GM21360 (cell line): ENCODE data around the gene SEMA6B.
"Not testable (repeated sequence)": the region's sequence is repeated elsewhere in the genome, so short reads cannot be mapped to it uniquely, and the experiment has no call there.

Experiments
- ATAC-seq: cut with Tn5 transposase; IDR thresholded peaks from one replicate; pipeline ENCODE4 v1.9.1; 2021; ENCODE audit warnings: mild to moderate bottlenecking, moderate library complexity; ENCODE audit not compliant: unreplicated experiment

SEMA6B gene

GRCh38 chr19:4559569-4559968 is at the start of gene SEMA6B:
TSS of gene SEMA6B (minus strand) at chr19:4559684. CDS start at chr19:4558457, 1,227 bp downstream.
- no peak for ATAC-seq

- no peak for ATAC-seq
These were observed 47.6 kb upstream of the SEMA6B start for GRCh38 chr19:4606921-4607678.

GRCh38 chr19:4606181-4606580 is 46.7 kb upstream of the SEMA6B start:
- no peak for ATAC-seq

DNA sequence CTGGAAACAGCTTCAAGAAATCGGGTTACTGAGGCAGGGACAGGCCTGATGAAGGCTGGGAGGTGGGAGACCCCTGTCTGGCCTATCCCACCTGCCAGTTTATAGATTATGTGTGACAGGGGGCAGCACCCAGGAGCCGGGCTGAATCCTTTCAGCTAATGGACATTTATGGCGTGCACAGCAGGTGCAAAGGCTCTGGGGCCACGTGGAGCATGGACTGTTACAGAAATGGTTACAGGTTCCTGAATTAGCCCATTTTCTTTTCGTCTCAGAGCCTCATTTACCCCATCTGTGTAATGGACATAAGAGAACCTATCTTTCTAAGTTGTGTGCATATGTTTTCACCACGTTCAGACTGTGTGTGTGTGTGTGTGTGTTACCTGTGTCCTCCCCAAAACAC is 45.4 kb upstream of the SEMA6B start:
- no peak for ATAC-seq

GRCh38 chr19:4602915-4603314 is 43.4 kb upstream of the SEMA6B start:
- ATAC-seq = no peak

DNA sequence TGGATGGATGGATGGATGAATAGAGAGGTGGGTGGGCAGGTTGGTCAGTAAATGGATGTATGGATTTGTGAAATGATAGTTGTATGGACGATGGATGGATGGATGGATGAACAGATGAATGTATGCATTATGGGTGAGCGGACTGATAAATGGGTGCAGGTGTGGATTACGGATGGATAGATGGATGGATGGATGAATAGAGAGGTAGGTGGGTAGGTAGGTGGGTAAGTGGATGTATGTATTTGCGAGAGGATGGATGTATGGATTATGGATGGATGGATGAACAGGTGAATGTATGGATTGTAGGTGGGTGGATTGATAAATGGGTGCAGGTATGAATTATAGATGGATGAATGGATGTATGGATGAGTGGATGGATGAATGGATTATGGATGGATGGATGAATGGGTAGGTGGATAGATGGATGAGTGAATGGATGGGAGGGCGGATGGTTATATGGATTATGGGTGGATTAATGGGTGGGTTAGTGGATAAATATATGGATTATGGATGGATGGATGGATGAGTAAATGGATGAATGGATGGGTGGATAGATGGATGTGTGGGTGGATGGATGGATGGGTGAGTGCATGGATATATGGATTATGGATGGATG is 42.8 kb upstream of the SEMA6B start:
- ATAC-seq = no peak

DNA sequence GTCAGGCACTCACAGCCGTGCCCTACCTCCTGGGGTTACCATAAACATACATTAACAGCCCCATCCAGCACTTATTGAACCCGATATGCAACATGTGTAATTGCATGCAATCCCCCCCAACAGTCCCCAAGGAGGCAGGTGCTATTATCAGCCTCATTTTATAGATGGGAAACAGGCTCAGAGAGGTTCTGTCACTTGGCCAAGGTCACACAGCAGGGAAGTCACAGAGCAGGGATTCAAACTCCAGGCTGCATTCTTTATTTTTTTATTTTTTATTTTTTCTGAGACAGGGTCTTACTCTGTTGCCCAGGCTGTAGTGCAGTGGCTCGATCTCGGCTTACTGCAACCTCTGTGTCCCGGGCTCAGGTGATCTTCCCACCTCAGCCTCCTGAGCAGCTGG is 41.4 kb upstream of the SEMA6B start:
- ATAC-seq = no peak

GRCh38 chr19:4600082-4600481 is 40.6 kb upstream of the SEMA6B start:
- ATAC-seq = no peak

GRCh38 chr19:4598712-4599111 is 39.2 kb upstream of the SEMA6B start:
- no peak for ATAC-seq

- no peak for ATAC-seq
These were observed 38.6 kb upstream of the SEMA6B start for GRCh38 chr19:4597975-4598671.

GRCh38 chr19:4597278-4597974 is 37.9 kb upstream of the SEMA6B start:
- ATAC-seq = no peak

DNA sequence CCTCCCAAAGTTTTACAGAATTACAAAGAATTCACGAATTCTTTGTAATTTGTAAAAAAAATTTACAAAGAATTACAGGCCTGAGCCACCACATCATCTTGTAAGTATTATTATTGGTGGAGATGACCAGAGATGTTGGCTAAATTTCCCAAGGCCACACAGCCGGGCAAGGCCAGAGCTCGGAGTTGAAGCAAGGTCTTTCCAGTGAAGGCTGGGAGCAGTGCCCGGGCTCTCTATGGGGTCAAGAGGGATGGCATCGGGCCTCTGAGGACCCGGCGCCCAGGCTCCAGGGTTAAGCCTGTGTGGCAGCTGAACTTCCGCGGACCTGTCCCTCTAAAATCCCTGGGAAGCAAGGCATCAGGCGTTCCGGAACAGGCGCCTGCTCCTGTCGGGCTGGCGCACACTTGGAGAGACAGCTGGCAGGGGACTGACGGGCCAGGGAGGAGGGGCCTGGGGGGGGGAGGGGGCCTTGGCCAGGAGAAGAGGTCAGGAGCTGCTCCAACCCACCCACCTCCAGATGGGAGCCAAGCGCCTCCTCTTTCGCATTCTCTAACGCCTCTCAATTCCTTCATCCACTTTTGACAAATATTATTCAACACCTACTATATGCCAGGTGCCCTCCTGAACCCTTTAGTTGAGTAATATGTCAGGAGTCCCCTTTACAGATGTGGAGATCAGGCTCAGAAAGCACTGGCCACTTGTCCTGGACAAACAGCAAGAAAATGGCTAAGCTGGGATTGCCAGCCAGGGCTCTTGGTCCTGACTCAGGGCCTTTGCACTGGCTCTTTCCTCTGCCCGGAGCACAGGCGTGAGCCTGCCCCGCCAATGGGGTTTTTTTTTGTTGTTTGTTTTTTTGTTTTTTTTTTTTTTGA is 36.8 kb upstream of the SEMA6B start:
- ATAC-seq = no peak

DNA sequence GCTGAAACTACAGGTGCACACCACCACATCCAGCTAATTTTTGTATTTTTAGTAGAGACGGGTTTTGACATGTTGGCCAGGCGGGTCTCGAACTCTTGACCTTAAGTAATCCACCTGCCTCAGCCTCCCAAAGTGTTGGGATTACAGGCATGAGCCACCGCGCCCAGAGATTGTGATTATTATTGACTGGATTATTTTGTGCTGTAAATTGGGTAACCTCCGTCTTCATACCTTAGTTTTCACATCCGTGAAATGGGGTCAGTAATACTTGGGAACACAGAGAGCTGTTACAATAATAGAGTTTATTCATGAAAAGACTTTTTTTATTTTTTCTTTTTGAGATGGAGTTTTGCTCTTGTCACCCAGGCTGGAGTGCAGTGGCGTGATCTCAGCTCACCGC is 35.7 kb upstream of the SEMA6B start:
- not testable (repeated sequence) for ATAC-seq

GRCh38 chr19:4594201-4594600 is 34.7 kb upstream of the SEMA6B start:
- ATAC-seq = no peak

DNA sequence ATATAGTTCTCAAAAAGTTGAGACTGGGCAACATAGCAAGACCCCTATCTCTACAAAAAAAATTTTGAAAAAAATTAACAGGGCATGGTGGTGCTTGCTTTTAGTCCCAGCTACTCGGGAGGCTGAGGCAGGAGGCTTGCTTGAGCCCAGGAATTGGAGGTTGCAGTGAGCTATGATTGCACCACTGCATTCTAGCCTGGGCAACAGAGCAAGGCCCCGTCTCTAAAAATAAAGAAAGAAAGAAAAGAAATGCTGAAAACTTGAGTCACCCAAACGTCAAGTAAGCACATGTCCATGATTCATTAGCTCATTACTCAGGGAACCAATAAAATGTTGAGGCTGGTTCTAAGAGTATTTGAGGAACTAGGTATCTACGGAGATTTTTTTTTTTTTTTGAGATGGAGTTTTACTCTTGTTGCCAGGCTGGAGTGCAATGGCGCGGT is 33.9 kb upstream of the SEMA6B start:
- no peak for ATAC-seq

- no peak for ATAC-seq
These were observed 33.0 kb upstream of the SEMA6B start for GRCh38 chr19:4592445-4592844.

- no peak for ATAC-seq
These were observed 31.8 kb upstream of the SEMA6B start for GRCh38 chr19:4591320-4591719.

GRCh38 chr19:4590559-4590958 is 31.1 kb upstream of the SEMA6B start:
- no peak for ATAC-seq

- ATAC-seq = no peak
These were observed 30.3 kb upstream of the SEMA6B start for GRCh38 chr19:4589579-4590410.
